Esophagus squamous epithelium (tissue), 5 donors: ENCODE data around the gene TMEM190. TPM values are rescaled to one million over a fixed set of nuclear protein-coding genes. Genes with fewer than 3 reads are reported as not detected.

Experiments
- DNase-seq: peaks from one replicate; lab custom pipeline; 2025; lab: John Stamatoyannopoulos, UW
- H3K27ac ChIP-seq, 4 donors: fragments of 200-600 bp; sonication (generic); one replicate each; pipeline ENCODE4 v1.5.1; 2016 to 2019; ENCODE audit warnings: mild to moderate bottlenecking in 1 of 4
- H3K27me3 ChIP-seq, 4 donors: fragments of 200-600 bp; sonication (generic); 1 replicate in 3 of 4; 2 replicates in 1 of 4; pipeline versions ENCODE4 v1.5.1 to v1.6.0; 2017 to 2021; ENCODE audit warnings: antibody characterized with exemption in 1 of 4
- H3K36me3 ChIP-seq, 3 donors: fragments of 200-600 bp; sonication (generic); one replicate each; pipeline ENCODE4 v1.5.1; 2016 to 2019
- H3K4me1 ChIP-seq, 3 donors: fragments of 200-600 bp; sonication (generic); one replicate each; pipeline ENCODE4 v1.5.1; 2017 to 2019
- H3K4me3 ChIP-seq, 4 donors: fragments of 200-600 bp; sonication (generic); 1 replicate in 3 of 4; 2 replicates in 1 of 4; pipeline ENCODE4 v1.5.1; 2016 to 2019; ENCODE audit warnings: mild to moderate bottlenecking in 2 of 4, moderate library complexity in 1 of 4
- H3K9me3 ChIP-seq, 3 donors: fragments of 200-600 bp; sonication (generic); one replicate each; pipeline ENCODE4 v1.5.1; 2016 to 2019
- POLR2A ChIP-seq, 4 donors: fragments of 450-650 bp; IDR thresholded peaks; one replicate each; pipeline ENCODE4 v1.6.1; 2017; ENCODE audit warnings: antibody characterized with exemption in 4 of 4, mild to moderate bottlenecking in 4 of 4, moderate library complexity in 3 of 4
- WGBS, 2 donors: methylation state at CpG; one replicate each; pipeline ENCODE4 v1.1.5; 2018; 5-methylcytosine and 5-hydroxymethylcytosine counted together
- intact Hi-C: fragments of 100-400 bp; cut with DNase I; formaldehyde crosslinking; loops from one replicate; pipeline ENCODE4 v1.15.0; 2022
- total RNA-seq, 4 donors: library from RNA; depleted of rRNA; stranded (reverse); fragments of >200 nt; gene quantifications; one replicate each; pipeline ENCODE4 v1.1.0, GENCODE V29; 2016
- TF ChIP-seq, protein P1 (sequence below), 6 experiments: fragments of 450-650 bp in 4 of 6; fragments of 200-600 bp in 2 of 6; sonication (generic) in 2 of 6; IDR thresholded peaks; one replicate each; pipeline ENCODE4 v1.5.1; 2016 to 2019; ENCODE audit warnings: antibody characterized with exemption in 6 of 6, mild to moderate bottlenecking in 4 of 6, moderate library complexity in 4 of 6
- donor health status: DM: yes; HTN: yes; CAD: no.

Gene TMEM190
- total RNA-seq, 4 donors from 2014 or later: not detected

DNA sequence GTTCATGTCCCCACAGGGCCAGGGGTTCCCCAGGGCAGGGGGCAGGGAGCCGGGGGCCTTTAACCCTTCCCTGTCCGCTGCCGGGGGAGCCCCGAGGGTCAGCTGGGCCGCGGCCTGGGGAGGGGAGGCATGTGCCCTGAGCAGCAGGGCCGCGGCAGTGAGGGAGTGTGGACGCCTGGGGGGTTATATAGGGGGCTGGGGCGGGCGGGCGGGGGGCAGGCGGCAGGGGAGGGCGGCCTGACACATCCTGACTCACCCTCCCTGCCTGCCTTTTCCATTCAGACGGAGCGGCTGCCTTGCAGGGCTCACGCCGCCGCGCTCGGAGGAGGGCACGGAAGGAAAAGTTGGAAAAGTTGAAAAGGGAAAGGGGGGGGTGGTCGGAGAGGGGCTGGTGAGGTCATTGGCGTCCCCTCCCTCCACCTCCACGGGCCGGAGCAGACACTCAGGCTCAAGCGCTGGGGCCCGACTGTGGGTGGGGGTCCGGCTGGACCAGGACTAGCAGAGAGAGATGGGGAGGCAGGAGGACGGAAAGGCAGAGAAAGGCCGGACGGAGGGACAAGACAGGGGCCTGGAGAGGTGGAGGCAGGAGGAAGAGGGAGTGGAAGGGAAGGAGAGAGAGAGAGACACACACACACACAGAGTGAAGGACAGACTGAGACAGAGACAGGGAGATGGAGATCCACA, 6.2 kb upstream of the TMEM190 start, which contains the start of gene IL11:
Gene IL11 (minus strand): TSS at position 159 of the 684 bp plus-strand sequence. CDS start 153 bp downstream, at position 6.
- H3K9me3 ChIP-seq: no peaks in the 10 kb centered on the region
- H3K4me1 ChIP-seq: peaks cover 17 to 38% (median 20%) of the 10 kb centered on the region in 3 donors
- 13 to 15% methylated on average over 10 to 15 of the region's 32 CpGs for WGBS, 2 donors
- peaks cover 17 to 98% (median 40%) of the 10 kb centered on the region in 4 donors for H3K27me3 ChIP-seq
- no peak within 1 kb of the TSS for H3K27ac ChIP-seq
- intact Hi-C loops: loop anchor here (10.0 kb wide), 1 partner anchor 66 kb away; no protein-coding TSS in a partner anchor
- no peak for DNase-seq
- no peak for TF ChIP-seq POLR2A (IDR thresholded peaks at IDR 0.05)
- TF ChIP-seq, protein P1, sequence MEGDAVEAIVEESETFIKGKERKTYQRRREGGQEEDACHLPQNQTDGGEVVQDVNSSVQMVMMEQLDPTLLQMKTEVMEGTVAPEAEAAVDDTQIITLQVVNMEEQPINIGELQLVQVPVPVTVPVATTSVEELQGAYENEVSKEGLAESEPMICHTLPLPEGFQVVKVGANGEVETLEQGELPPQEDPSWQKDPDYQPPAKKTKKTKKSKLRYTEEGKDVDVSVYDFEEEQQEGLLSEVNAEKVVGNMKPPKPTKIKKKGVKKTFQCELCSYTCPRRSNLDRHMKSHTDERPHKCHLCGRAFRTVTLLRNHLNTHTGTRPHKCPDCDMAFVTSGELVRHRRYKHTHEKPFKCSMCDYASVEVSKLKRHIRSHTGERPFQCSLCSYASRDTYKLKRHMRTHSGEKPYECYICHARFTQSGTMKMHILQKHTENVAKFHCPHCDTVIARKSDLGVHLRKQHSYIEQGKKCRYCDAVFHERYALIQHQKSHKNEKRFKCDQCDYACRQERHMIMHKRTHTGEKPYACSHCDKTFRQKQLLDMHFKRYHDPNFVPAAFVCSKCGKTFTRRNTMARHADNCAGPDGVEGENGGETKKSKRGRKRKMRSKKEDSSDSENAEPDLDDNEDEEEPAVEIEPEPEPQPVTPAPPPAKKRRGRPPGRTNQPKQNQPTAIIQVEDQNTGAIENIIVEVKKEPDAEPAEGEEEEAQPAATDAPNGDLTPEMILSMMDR (IDR thresholded peaks at IDR 0.05): no peak
- peak within 1 kb of the TSS in 3 of 4 donors; percentile 12 to 58 (median 39) for H3K4me3 ChIP-seq
- no peaks in the 10 kb centered on the region for H3K36me3 ChIP-seq

DNA sequence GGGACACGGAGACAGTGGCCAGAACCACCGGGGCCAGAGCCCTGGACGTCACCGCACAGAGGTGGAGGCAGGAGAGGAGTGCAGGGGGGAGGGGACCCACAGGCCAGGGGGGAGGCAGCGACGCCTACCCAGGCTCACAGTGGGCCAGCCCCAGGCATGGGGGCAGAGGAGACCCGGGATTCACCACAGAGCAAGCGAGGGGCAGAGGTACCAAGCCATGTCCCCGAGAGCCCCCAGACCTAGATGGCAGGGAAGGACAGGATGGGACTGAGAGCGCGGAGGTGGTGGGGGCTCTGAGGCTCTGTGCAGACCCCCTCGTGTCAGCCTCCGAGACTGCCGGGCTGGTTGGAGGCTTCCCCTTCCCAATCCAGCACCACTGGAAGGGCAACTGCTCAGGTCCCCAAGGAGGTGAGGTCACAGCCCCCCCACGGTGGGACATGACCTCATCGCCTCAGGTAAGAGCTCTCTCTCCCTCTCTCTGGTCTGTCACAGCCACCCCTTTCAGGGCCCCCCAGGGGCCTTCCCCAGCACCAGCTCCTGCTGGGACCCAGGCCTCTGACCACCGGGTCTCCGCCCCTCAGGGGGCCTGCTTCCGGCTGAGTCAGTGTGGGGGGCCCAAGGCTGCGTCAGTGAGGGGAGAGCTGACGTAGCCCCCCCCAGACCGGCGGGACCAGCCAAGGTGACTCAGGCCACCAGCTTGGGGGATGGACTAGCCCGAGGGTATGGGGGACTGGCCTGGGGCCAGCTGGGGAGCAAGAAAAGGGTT, 4.1 kb upstream of the TMEM190 start:
- peaks cover 17 to 51% (median 20%) of the 10 kb centered on the region in 3 donors for H3K4me1 ChIP-seq
- H3K27me3 ChIP-seq: peaks cover 17 to 100% (median 40%) of the 10 kb centered on the region in 4 donors
- intact Hi-C loops: loop anchor here (10.0 kb wide), 1 partner anchor 68 kb away; no protein-coding TSS in a partner anchor
- H3K27ac ChIP-seq: no peak overlapping the region
- no peak overlapping the region for H3K4me3 ChIP-seq
- WGBS, 2 donors: 31 to 46% methylated on average over 8 to 16 of the region's 24 CpGs
- TF ChIP-seq, protein P1 (IDR thresholded peaks at IDR 0.05): no peak
- no peak for TF ChIP-seq POLR2A (IDR thresholded peaks at IDR 0.05)
- no peaks in the 10 kb centered on the region for H3K36me3 ChIP-seq
- no peak for DNase-seq
- H3K9me3 ChIP-seq: no peaks in the 10 kb centered on the region

DNA sequence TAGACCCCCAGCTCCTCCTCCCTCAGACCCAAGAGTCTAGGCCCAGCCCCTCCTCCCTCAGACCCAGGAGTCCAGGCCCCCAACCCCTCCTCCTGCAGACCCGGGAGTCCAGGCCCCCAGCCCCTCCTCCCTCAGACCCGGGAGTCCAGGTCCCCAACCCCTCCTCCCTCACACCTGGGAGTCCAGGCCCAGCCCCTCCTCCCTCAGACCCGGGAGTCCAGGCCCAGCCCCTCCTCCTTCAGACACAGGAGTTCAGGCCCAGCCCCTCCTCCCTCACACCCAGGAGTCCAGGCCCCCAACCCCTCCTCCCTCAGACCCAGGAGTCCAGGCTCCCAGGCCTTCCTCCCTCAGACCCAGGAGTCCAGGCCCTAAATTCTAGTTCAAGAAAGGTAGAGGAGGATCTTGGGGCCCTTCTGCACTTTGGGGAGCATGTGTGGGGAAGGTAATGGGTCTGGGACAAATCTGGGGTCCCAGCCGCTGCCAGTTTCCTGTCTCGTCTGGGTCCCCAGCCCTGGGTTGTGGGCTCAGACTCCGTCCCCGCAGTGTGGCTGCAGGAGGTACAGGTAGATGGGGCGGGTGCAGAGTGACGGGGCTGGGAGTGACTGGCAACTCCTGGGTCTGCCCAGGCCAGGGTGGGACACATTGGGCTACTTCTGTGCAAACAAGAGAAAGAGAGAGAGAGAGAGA, 3.2 kb upstream of the TMEM190 start:
- no peaks in the 10 kb centered on the region for H3K36me3 ChIP-seq
- WGBS, 2 donors: 62 to 80% methylated on average over 1 to 6 of the region's 9 CpGs
- H3K27me3 ChIP-seq: peaks cover 16 to 97% (median 36%) of the 10 kb centered on the region in 4 donors
- DNase-seq: no peak
- H3K4me3 ChIP-seq: no peak overlapping the region
- no peak overlapping the region for H3K27ac ChIP-seq
- peaks cover 17 to 53% (median 19%) of the 10 kb centered on the region in 3 donors for H3K4me1 ChIP-seq
- H3K9me3 ChIP-seq: no peaks in the 10 kb centered on the region
- intact Hi-C loops: loop anchor here (10.0 kb wide), 1 partner anchor 69 kb away; no protein-coding TSS in a partner anchor
- TF ChIP-seq POLR2A (IDR thresholded peaks at IDR 0.05): no peak
- TF ChIP-seq, protein P1 (IDR thresholded peaks at IDR 0.05): no peak

DNA sequence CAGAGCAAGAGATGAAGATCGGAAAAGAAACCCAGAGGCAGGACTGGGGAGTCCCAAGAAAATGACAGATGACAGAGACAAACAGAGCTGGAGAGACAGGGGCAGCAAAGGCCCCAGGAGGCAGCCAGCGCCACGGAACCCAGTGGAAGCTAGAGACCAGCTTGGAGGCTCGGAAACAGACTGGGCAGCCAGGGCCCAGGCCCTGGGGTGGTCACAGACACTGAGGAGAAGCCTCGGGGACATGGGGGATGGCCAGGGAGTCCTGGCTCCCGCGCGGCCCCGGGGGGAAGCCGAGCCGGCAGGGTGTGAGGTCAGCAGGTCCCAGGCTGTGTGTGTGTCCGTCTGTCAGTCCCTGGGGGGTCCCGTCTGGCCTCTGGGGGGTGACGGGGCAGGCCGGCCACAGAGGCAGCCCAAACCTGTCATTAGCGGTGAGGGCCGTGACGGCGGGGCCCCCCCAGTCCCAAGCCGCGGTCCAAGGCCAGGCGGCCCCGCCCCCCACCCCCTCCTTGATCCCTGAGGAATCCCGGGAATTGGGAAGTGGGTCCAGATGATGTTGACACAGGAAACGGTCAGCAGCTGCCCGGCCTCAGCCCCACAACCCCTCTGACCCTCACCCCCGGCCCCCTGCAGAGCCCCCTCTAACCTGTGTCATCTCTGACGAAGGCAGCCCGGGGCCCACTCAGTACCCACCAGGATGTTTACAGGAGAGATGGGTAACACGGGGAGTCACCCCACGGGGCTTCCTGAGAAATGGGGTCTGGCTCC, 2.5 kb upstream of the TMEM190 start:
- DNase-seq: no peak
- Histone ChIP-seq H3K9me3 (no peaks in the 10 kb centered on the region), H3K27me3 (peaks cover 10 to 90% (median 32%) of the 10 kb centered on the region in 4 donors), H3K4me1 (peaks cover 14 to 46% (median 14%) of the 10 kb centered on the region in 3 donors), H3K36me3 (no peaks in the 10 kb centered on the region), H3K4me3 (no peak overlapping the region), H3K27ac (no peak overlapping the region)
- intact Hi-C loops: loop anchor here (10.0 kb wide), 1 partner anchor 69 kb away; no protein-coding TSS in a partner anchor
- WGBS, 2 donors: 14 to 45% methylated on average over 4 to 14 of the region's 31 CpGs
- no peak for TF ChIP-seq POLR2A (IDR thresholded peaks at IDR 0.05)
- TF ChIP-seq, protein P1 (IDR thresholded peaks at IDR 0.05): no peak
